ENCODE measurements around the gene AP1M1. TPM values are rescaled to one million over a fixed set of nuclear protein-coding genes. Genes with fewer than 3 reads are reported as not detected.

AP1M1 gene
- total and polyA plus RNA-seq, 2 of the 4 experiments (the other 2 are of a cell fraction): 85.1 to 99.1 TPM

- no CpG with 5 or more reads among the region's 4 CpGs for WGBS, 2 experiments (ENCODE audit: extremely low coverage in 2 of 2, insufficient read length in 1 of 2)
Observed at GRCh38 chr19:16260160-16260811, 62.6 kb downstream of the AP1M1 start.

More at GRCh38 chr19:16260160-16260811, 62.6 kb downstream of the AP1M1 start:
- no peak overlapping the region for H3K4me2 ChIP-seq (ENCODE audit: low read depth, low read length)
- H3K4me3 ChIP-seq (ENCODE audit: insufficient read depth, low read depth, low read length): no peak overlapping the region
- H3K4me1 ChIP-seq (ENCODE audit: control insufficient read depth, insufficient read depth, low read length): no peaks in the 10 kb centered on the region
- H2BK5ac ChIP-seq (ENCODE audit: low read depth, low read length, poor library complexity, severe bottlenecking): no peak overlapping the region
- H3K36me3 ChIP-seq (ENCODE audit: control insufficient read depth, insufficient read depth, low read length): no peaks in the 10 kb centered on the region
- H2AK5ac ChIP-seq (ENCODE audit: low read depth, low read length): peak overlapping the region; percentile 39; the same call in 1 of the 2 replicates
- H4K8ac ChIP-seq (ENCODE audit: low read depth in 2 of 2, low read length in 2 of 2): no peak overlapping the region
- H3K79me1 ChIP-seq (ENCODE audit: low read depth in 1 of 2, low read length in 2 of 2): no peaks in the 10 kb centered on the region
- H2BK15ac ChIP-seq (ENCODE audit: low read depth, low read length): no peak overlapping the region
- H3K27me3 ChIP-seq (ENCODE audit: control insufficient read depth, insufficient read depth, low read length): peaks cover 32% of the 10 kb centered on the region
- peak overlapping the region; percentile 58 for H2AFZ ChIP-seq (replicated peaks; ENCODE audit: low read length, poor library complexity)
- no peak overlapping the region for H3K18ac ChIP-seq (ENCODE audit: low read depth, low read length)
- TF ChIP-seq CHD1 (IDR thresholded peaks at IDR 0.05; ENCODE audit: low read depth, low read length) (no peak), RCOR1 (IDR thresholded peaks at IDR 0.05; ENCODE audit: insufficient replicate concordance, low read length) (peak; percentile 32)
- DNase-seq (no peak), ATAC-seq (ENCODE audit: low read depth) (no peak)
- H3K14ac ChIP-seq (replicated peaks; ENCODE audit: low read depth, low read length): no peak overlapping the region
- no peak overlapping the region for H3K56ac ChIP-seq (ENCODE audit: extremely low read depth, insufficient read depth, low read length)
- H4K91ac ChIP-seq (ENCODE audit: insufficient read depth, low read depth, low read length): no peak overlapping the region
- no peak overlapping the region for H2BK120ac ChIP-seq (ENCODE audit: low read depth, low read length)
- H3K4ac ChIP-seq (ENCODE audit: low read depth, low read length): no peak overlapping the region
- no peaks in the 10 kb centered on the region for H3K9me1 ChIP-seq (ENCODE audit: insufficient read depth, low read length)
- no peak overlapping the region for H2BK20ac ChIP-seq (ENCODE audit: low read depth, low read length)
- ChIA-PET POLR2A (ENCODE audit: unreplicated experiment) (no interaction called here), CTCF (no interaction called here)
- no TSS peak for BruUV-seq (replicated peaks)
- intact Hi-C loops (cut with micrococcal nuclease) (no loop called here), in situ Hi-C loops (cut with MboI; ENCODE audit: low sequenced_read_pairs) (no loop called here), dilution Hi-C loops (cut with HindIII; ENCODE audit: low sequenced_read_pairs, unreplicated experiment) (no loop called here)
- no peaks in the 10 kb centered on the region; the same call in 1 of the 2 replicates for H4K20me1 ChIP-seq (ENCODE audit: insufficient read depth, low read length)
- H3K9ac ChIP-seq (ENCODE audit: low read depth, low read length): no peak overlapping the region
- H3K9me3 ChIP-seq (ENCODE audit: control insufficient read depth, insufficient read depth, low read length): peaks cover 3% of the 10 kb centered on the region
- H3K23ac ChIP-seq (ENCODE audit: low read depth, low read length): no peak overlapping the region
- no peak overlapping the region for H4K5ac ChIP-seq (ENCODE audit: low read depth, low read length)
- H2AK9ac ChIP-seq (replicated peaks; ENCODE audit: low read depth, low read length, poor library complexity): peak overlapping the region; percentile 28
- no peak overlapping the region for H3K27ac ChIP-seq (ENCODE audit: insufficient read depth, low read length)

Data from IMR-90 (cell line).